Lower leg skin (tissue), 4 donors: ENCODE data around the gene MKLN1. TPM values are rescaled to one million over a fixed set of nuclear protein-coding genes. Genes with fewer than 3 reads are reported as not detected.

Experiments used
- DNase-seq, 2 donors: peaks; one replicate each; pipeline ENCODE4 v3.0.0-alpha.2; 2019; ENCODE audit warnings: low spot score in 2 of 2
- H3K4me3 ChIP-seq: fragments of 200-600 bp; sonication (generic); 2 replicates; pipeline ENCODE4 v1.5.1; 2017; ENCODE audit warnings: mild to moderate bottlenecking, low read depth; ENCODE audit not compliant: poor library complexity, severe bottlenecking
- POLR2A ChIP-seq, 2 donors: fragments of 450-650 bp; IDR thresholded peaks; one replicate each; pipeline ENCODE4 v1.6.1; 2016 to 2017; ENCODE audit warnings: antibody characterized with exemption in 2 of 2, mild to moderate bottlenecking in 1 of 2, moderate library complexity in 1 of 2
- WGBS, 2 donors: methylation state at CpG; one replicate each; pipeline ENCODE4 v1.1.5; 2018; 5-methylcytosine and 5-hydroxymethylcytosine counted together
- intact Hi-C: fragments of 100-400 bp; cut with DNase I; formaldehyde crosslinking; loops from one replicate; pipeline ENCODE4 v1.15.0; 2023; ENCODE audit warnings: low total_unique reads
- total RNA-seq, 4 donors: library from RNA; depleted of rRNA; stranded (reverse); fragments of >200 nt; gene quantifications; one replicate each; pipeline ENCODE4 v1.1.0, GENCODE V29; 2016
- TF ChIP-seq, protein P1 (sequence below), 3 donors: fragments of 450-650 bp; IDR thresholded peaks; one replicate each; pipeline ENCODE4 v1.5.1; 2016; ENCODE audit warnings: antibody characterized with exemption in 3 of 3, mild to moderate bottlenecking in 3 of 3, moderate library complexity in 2 of 3

MKLN1 gene
- 10 to 100 TPM; 25.7 to 37.8 (median 31.3) TPM for total RNA-seq

- peak within 1 kb of the TSS; percentile 89 for H3K4me3 ChIP-seq
- 0% methylated on average over 56 to 64 of the region's 69 CpGs for WGBS, 2 donors
- intact Hi-C loops, result no loop called here
- peak in 1 of 2 donors; percentile 84 for TF ChIP-seq POLR2A (IDR thresholded peaks at IDR 0.05)
- TF ChIP-seq, protein P1, sequence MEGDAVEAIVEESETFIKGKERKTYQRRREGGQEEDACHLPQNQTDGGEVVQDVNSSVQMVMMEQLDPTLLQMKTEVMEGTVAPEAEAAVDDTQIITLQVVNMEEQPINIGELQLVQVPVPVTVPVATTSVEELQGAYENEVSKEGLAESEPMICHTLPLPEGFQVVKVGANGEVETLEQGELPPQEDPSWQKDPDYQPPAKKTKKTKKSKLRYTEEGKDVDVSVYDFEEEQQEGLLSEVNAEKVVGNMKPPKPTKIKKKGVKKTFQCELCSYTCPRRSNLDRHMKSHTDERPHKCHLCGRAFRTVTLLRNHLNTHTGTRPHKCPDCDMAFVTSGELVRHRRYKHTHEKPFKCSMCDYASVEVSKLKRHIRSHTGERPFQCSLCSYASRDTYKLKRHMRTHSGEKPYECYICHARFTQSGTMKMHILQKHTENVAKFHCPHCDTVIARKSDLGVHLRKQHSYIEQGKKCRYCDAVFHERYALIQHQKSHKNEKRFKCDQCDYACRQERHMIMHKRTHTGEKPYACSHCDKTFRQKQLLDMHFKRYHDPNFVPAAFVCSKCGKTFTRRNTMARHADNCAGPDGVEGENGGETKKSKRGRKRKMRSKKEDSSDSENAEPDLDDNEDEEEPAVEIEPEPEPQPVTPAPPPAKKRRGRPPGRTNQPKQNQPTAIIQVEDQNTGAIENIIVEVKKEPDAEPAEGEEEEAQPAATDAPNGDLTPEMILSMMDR (IDR thresholded peaks at IDR 0.05), result no peak
- peak; percentile 90 to 98 for DNase-seq
Measured at GRCh38 chr7:131327626-131328376, at the start of gene MKLN1. Gene MKLN1, plus strand, starts transcription at chr7:131327876. Its CDS starts 24 bp downstream, at chr7:131327900.

GRCh38 chr7:131279044-131279443, 48.6 kb upstream of the MKLN1 start:
- TF ChIP-seq, protein P1 (IDR thresholded peaks at IDR 0.05), result no peak
- WGBS, 2 donors, result 27 to 50% methylated on average over 1 of the region's 1 CpG
- intact Hi-C loops, result no loop called here
- H3K4me3 ChIP-seq, result no peak overlapping the region
- no peak for DNase-seq

- intact Hi-C loops, result no loop called here
- TF ChIP-seq, protein P1 (IDR thresholded peaks at IDR 0.05), result no peak
- TF ChIP-seq POLR2A (IDR thresholded peaks at IDR 0.05), result no peak
- 91 to 93% methylated on average over 5 of the region's 5 CpGs for WGBS, 2 donors
- H3K4me3 ChIP-seq, result no peak overlapping the region
- no peak for DNase-seq
Measured at GRCh38 chr7:131281266-131282048, 46.2 kb upstream of the MKLN1 start.

DNA sequence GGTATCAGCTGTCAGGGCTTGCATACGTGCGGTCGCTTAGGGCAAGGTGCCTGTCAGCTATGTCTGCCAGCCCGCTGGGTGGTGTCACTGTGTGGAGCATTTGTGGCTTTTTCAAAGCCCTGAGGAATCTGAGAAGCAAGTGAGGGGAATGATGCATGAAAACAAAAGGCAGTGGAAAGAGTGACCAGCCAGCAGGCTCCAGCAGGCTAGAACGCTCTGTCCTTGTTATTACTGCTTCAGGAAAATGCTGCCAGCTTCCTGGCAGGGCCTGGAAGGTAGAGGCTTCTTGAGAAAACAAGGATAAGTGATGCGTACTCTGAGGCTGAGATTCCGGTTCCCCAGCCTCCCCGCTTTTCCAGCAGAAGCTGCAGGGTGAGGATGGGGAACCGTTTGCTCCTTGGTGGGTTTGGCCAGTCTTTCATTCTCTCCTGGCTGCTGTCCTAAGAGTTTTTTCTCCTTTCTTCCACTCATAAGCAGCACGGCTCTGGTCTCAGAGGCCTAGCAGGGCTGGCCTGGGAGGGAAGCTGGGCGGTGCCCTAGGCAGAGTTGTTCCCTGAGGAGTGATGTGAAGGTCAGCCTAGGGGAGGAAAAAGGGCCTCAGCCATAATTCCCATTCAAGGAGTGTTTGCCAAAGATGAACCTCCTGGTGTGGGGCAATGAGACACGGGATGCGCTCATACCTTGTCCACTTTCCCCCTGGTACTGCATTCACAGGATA, 42.8 kb upstream of the MKLN1 start:
- peak; percentile 83 to 88 for DNase-seq
- intact Hi-C loops, result no loop called here

GRCh38 chr7:131285556-131285955, 42.1 kb upstream of the MKLN1 start:
- 45 to 60% methylated on average over 3 of the region's 3 CpGs for WGBS, 2 donors
- intact Hi-C loops, result no loop called here
- no peak for TF ChIP-seq POLR2A (IDR thresholded peaks at IDR 0.05)
- TF ChIP-seq, protein P1 (IDR thresholded peaks at IDR 0.05), result no peak

More for the DNA sequence above, 42.8 kb upstream of the MKLN1 start:
- WGBS, 2 donors, result 49 to 61% methylated on average over 13 of the region's 13 CpGs
- no peak for TF ChIP-seq POLR2A (IDR thresholded peaks at IDR 0.05)
- TF ChIP-seq, protein P1 (IDR thresholded peaks at IDR 0.05), result no peak
- H3K4me3 ChIP-seq, result no peak overlapping the region

More at GRCh38 chr7:131285556-131285955, 42.1 kb upstream of the MKLN1 start:
- H3K4me3 ChIP-seq, result no peak overlapping the region
- DNase-seq, result peak in 1 of 2 donors; percentile 59
